Hair follicle dermal papilla cell (primary cell): ENCODE data around the gene CADM2. TPM values are rescaled to one million over a fixed set of nuclear protein-coding genes. Genes with fewer than 3 reads are reported as not detected.

Experiments
- small RNA-seq: library from RNA; depleted of rRNA; stranded (forward); fragments of <200 nt; gene quantifications from one replicate; pipeline ENCODE3, GENCODE V24; 2012
- total RNA-seq: library from RNA; depleted of rRNA; stranded (reverse); fragments of >200 nt; gene quantifications from 2 replicates; pipeline ENCODE4 v1.2.3, GENCODE V29; 2012

The CADM2 gene
- under 0.01 and 0.12 TPM in 2 replicates for total RNA-seq

DNA sequence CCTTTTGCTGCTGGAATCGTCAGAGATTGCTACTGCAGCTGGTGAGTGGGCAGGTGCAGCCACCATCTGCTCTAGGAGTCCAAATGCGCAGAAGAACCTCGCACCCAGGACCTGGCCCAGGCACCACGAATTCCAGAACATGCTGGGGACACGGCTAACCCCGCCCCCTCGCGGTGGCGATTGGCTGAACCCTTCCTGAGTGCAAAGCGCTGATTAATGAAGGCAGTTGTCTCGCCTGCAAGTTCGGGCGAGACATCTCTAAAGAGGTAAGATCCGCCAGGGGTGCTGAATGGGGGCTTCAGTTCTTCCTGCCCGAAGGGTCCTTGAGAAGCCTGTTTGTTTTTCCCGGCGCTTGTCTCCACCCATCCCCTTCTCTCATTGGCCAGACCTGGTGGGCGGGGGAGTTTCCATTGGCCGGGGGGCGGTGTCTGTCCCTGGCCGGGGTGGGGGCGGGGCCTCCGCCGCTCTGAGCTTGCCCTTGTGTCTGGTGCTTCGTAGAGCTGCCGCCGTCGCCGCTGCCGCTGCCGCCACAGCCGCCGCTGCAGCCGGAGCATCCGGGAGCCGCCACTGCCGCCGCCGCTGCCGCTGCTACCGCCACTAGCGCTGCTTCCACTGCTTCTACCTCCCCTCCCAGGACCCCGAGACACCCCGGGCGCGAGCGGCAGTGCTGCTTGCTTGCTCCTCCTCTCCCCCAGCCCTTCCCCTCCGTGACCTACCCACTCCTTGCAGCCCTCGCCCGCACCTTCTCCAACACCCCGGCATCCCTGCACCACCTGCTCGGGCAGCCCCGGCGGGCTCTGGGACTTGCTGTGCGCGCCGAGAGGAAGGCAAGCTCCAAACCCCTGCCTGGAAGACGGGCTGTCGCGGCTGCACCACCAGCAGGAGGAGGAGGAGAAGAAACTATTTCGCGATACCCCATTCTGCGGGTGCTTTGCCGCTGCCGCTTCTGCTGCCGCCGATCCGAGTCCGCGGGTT is at the start of gene CADM2:
Gene CADM2 (plus strand): TSS at position 495 of the 975 bp plus-strand sequence.

Small RNA genes lying within 50 kb of the gene (small RNA-seq; reads per million reads assigned to genes)
- not detected for gene MIR5688
